ENCODE measurements around the gene NUDT8. TPM values are rescaled to one million over a fixed set of nuclear protein-coding genes. Genes with fewer than 3 reads are reported as not detected.
"Not testable (repeated sequence)": the region's sequence is repeated elsewhere in the genome, so short reads cannot be mapped to it uniquely, and the experiment has no call there.

The NUDT8 gene
- total RNA-seq, 1 donor from 2014 or later, result 31.4 TPM

DNA sequence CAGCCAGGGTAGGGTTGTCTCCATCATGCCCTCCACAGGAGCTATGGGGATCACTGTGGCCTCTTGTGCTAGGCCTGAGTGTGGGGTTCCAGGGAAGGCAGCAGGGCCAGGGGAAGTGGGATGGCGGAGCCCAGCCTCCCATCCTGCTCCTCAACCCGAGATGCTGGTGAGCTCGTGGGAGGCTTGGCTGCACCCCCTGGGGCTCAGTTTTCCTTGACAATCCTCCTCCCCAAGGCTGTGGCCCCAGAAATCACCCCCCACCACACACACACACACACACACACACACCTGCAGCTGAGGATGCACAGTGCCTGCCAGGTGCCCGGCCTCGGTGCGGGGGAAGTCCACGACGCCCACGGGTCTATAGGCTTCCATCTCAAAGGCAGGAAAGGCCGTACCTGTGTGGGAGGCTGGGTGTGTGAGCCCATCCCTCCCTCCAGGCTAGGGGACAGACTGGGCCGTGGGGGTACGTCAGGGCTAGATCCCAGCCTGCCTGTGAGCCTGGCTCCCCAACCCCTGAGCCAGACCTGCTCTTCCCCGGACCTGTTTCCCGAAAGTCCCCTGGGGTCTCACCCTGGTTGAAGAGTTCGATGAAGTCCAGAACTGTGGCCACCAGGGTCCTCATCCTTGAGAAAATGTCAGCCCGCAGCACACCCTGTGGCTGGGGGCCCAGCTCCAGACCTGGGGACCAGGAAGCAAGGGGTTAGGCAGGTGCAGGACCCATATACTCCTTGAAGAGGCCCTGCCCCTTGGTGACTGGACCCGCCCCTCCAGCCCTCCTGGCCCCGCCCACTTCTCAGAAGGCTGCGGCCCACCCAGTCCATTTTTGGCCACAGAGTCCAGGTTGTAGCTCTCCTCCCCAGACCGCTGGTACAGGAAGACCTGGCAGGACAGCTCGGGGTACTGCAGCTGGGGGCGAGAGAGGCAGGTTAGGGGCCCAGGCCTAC, 15.0 kb upstream of the NUDT8 start:
- intact Hi-C loops (cut with DNase I), result no loop called here
- no peak for DNase-seq (ENCODE audit: low spot score)

DNA sequence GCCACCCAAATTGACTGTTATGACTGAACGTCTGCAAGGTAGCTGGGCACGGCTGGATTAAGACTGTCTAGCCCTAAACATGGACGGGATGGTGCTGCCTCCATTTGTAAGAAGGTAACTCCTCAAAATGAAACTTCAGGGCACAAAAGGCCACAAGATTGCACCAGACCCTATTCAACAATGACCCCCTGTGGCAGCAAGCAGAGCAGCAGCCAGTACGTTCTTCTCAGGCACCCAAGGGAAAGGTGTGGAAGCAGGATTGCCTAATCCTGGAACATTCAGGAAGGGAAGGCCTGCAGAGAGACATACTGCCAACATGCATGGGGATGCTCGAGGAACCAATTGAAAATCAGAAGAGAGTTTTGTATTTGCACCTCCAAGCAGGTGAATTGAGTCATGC, 14.3 kb upstream of the NUDT8 start:
- no peak for DNase-seq (ENCODE audit: low spot score)
- intact Hi-C loops (cut with DNase I), result no loop called here

DNA sequence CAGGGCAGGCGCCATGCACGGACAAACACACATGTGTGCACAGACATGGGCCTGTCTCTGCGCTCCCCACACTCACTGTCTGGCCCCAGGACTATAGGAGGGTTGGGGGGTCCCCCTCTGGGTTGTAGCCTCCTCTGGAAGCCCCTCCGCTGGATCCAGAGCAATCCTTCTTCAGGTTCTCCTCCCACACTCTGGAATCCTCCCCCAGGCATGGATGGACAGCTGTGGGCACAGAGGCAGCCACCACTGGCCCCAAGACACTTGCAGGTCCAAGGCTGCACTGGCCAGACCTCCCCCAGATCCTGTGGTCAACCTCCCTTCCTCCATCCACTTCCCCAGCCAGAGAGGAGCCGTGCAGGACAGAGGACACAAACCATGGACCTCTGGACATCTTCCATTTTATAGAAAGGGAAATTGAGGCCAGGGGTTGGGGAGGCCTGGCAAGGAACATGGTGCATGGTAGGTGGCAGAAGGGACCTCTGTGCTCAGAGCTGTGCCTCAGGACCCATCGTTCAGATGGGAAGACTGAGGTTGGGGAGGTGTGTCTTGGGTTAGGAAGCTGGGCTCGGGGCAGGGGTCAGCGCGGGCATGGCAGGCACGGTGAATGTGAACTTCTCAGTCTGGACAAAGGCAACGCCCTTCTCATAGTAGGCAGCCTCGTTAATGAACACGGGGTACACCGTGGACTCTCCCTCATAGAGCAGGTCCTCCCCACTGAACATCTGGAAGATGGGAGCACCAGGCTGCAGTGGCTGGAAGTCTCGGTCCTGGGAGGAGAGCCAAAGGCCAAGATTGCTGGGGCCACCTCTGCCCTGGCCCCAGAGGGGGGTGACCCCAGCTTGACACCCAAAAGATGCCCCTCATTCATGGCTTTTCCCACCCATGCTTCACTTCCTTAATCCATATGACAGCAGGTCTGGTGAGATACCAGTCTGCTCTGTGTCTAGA, 12.7 kb upstream of the NUDT8 start:
- intact Hi-C loops (cut with DNase I), result no loop called here
- DNase-seq (ENCODE audit: low spot score), result no peak

DNA sequence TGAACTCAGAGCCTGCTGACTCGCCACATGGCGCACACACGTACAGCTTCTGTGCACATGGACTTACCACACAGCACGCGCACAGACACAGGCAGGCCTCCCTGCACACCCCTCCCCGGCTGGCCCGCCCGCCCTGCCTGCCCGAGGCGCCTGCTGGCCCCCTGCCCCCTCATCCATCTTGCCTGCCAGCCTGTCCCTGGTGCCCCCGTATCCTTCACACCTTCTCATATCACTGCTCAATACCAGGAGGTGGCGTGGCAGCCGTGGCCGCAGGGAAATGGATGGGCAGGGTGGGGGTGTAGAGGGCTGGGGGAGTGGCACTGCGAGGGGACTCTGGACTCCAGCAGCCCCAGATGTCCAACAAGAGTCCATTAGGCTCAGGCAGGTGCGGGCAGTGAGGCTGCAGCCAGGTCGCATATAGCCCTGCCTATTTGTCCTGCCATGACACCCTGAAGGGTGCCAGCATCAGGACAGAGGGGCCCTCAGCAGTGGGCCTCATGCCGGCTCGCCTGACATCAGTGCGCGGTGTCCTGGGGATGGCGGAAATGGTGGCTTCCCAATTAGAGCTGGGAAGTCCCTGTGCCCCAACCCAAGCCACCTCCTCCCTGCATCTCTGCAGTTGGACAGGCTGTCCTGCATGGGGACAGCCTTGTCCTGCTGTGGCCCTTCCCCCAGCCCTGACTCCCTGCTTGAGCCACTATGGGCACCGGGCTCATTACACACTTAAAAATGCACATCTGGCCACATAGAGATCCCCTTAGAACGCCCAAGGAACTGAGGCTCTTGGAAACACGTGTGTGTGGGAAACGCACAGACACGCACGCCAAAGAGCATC, 11.8 kb upstream of the NUDT8 start:
- no peak for DNase-seq (ENCODE audit: low spot score)
- intact Hi-C loops (cut with DNase I), result no loop called here

DNA sequence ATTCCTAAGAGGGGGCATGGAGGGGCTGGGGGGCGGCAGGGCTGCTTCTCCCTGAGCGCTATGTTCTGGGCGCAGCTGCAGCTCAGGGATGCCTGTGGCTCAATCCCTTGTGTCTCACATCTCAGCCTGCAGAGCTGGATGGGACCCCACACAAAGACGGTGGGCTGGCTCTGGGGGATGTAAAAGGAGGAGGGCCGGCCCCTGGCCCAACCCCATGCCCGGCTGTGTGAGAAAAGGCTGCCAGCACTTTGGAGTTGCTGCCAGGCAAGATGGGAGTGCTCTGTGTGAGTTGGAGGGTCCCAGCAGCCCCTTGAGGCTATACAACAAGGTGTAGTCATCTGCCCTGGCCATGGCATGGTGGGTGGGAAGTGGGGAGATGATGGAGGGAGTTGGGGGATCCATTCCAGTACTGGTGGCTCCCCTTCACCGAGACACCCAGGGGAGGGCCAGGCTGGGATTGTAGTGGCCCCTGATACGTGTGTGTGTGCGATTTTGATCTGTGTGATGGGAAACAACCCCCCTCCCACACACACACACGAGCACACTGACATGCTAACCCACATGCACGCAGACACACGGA, 11.1 kb upstream of the NUDT8 start:
- intact Hi-C loops (cut with DNase I), result no loop called here
- DNase-seq (ENCODE audit: low spot score), result no peak

DNA sequence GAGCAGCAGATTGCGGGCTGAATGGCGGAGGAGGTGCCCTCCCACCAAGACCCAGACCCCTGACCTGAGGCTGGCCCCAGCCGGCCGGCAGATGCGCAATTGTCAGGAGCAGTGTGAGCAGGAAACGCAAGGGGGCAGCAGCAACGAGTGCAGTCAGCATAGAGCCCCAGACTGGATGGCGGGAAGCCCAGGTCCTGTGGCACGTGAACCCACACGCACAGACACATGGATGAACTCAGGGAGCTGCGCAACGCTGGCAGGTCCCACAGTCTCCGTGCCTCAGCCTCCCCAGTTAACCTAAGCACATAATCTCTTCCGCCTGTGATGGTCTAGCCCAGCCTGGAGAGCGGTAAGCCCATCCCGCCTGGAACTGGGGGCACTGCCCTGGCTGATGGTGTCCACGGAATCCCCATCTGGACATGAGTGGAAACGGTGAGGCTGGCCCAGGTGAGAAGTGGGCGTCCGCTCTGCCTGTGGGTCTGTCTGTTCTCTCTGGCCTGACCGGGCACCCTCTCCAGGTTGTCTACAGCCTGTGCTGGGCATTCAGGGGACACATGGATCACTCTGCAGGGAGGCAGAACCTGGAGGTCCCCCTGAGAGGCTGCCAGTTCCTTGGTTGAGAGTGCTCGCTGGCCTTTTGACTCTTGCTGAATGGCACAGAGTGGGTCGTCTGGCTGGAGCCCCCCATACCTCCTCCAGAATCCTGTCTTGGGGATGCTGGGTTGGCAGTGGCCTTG, 10.5 kb upstream of the NUDT8 start:
- no peak for DNase-seq (ENCODE audit: low spot score)
- intact Hi-C loops (cut with DNase I), result no loop called here

DNA sequence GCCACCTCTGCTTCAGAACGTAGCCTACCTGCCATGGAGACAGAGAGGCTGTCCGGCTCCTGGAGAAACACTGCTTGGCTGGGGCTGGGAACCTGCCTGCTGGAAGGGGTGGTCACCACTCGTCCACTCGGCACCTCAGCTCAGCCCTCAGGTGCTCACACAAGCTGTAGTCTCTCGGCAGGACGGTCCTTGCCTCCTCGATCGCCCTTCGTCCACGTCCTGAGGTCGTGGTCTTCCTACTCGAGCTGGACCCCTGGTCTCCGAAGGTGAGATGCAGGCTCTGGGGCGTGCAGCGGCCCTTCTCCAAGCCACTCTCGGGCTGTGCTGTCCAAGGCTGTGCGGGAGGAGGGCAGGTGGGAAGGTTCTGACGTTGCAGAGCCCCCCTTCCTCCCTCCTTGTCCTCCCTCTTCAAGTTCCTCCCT, 9.7 kb upstream of the NUDT8 start, which contains the start of gene TBX10:
Gene TBX10, minus strand, starts transcription at position 326 of the 422 bp plus-strand sequence. Its CDS starts 291 bp downstream, at position 35.
- DNase-seq (ENCODE audit: low spot score), result no peak
- intact Hi-C loops (cut with DNase I), result no loop called here

DNA sequence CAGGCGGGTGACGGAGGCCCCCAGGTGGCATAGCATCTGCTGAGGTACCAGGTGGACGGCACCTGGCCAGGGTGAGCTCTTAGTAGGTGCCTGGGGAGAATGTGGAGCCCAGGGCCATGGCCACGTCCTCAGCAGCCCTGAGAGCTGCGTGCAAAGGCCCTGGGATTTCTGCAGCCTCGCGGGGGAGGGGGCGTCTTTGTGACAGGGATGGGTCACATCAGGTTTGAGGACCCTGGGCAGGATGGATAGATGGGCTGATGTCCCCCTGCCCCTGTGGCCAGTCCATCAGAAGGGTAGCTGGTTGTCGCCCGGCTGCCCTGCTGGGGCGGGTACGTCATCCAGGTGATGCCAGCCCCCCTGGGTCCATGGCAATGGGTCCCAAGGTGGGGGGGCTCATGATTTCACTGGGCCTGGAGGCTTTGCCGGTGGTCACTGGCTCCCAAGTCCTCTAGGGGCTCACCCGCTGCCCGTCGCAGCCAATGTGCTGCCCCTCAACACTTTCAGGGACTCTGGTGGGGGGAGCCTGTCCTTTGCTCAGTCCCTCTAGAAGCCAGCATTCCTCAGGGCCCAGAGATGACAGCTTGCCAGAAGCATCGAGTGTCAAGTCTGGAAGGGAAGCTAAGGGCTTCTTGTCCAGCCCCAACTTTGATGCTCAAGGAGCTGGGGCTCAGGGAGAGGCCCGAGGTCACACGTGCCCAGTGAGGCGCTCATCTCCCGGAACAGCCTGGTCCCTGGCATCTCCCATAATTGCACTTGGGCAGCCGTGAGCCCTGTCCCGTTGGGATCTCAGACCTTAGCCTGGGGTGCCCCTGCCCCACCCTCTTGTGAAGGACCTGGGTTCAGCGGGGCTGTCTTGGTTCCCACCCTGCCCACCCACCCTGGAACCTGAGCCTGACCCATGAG, 9.0 kb upstream of the NUDT8 start:
- no peak for DNase-seq (ENCODE audit: low spot score)
- intact Hi-C loops (cut with DNase I), result no loop called here

DNA sequence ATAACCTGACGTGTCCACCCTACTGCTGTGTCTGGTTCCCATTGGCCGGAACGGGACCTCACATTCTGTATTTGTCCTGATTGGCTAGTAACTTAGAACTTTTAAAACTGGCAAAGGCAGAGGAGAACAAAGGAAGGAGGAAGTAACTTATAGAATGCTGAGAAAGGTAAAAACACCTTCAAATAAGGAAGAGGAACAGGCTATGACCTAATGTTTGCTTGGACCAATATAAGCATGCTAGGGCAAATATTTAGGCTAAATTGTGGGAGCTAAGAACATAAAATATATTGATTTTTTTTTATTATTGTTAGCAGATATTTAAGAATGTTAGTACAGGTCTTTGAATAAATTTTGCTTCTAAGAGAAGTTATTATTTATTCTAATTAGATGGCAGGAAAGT, 7.7 kb upstream of the NUDT8 start:
- DNase-seq (ENCODE audit: low spot score); intact Hi-C loops (cut with DNase I): not testable (repeated sequence)

DNA sequence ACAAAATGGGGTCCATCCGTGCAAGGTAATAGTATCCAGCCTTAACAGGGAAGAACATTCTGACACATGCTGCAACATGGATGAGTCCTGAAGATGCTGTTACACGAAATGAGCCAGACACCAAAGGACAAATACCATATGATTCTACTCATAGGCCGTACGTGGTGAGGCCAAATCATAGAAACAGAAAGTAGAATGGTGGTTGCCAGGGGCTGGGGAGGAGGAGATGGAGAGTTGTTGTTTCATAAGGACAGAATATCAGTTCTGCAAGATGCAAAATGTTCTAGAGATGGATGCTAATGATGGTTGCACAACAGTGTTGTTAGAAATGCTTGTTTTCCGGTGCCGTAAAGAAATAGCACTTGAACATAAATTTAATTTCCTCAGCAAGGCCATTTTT, 7.2 kb upstream of the NUDT8 start:
- intact Hi-C loops (cut with DNase I), result no loop called here
- DNase-seq (ENCODE audit: low spot score), result no peak

DNA sequence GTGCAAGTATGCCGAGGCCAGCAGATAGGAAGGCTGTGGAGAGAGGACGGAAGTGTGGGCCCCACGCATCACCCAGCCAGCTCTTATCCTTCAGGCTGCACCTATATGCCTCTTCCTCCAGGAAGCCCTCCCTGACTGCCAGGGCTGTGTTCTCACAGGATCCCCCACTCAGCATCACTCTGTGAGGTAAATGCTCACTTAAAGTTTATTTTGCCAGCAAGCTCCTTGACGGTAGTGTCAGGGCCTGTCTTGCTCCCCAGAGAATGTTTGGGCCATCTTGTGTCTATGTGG, 5.4 kb upstream of the NUDT8 start:
- no peak for DNase-seq (ENCODE audit: low spot score)
- intact Hi-C loops (cut with DNase I), result no loop called here

DNA sequence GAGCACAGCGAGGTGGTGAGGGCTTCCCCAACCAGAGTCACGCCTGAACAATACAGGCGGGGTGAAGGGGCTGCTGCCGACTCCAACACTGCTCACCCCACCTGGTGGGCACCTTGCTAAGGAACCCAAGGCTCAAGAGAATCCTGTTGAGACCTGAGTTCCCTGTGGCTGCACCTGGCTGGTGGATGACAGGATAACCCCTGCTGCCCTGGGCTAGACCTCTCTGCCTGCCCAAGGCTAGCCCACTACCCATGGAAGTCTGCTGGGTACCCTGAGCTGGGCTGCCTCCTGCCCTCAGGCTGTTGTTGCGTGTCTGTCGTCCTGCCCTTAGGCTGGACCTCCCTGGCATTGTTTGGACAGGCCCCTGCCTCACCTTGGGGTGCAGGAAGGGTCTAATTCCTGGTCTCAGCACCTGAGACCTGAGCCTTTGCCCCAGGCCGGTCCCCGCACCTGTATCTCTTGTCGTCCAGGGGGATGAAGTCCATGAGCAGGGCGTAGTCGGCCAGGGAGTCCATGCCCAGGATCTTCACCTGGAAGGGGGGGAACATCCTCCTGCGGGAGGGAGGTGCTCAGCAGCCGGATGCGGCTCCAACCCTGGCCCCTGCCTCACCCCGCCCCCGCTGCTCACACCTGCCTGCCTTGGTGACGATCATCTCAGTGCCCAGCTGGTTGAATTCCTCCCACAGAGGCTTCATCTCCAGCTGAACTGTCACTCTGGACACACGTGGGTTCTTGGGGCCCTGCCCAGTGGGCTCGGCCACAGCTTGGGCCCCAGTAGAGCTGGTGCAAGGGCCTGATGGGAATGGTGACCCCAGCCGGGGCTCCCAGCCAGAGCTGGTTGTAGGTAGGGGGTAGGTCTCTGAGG, 4.9 kb upstream of the NUDT8 start:
- DNase-seq (ENCODE audit: low spot score), result no peak
- intact Hi-C loops (cut with DNase I), result no loop called here

DNA sequence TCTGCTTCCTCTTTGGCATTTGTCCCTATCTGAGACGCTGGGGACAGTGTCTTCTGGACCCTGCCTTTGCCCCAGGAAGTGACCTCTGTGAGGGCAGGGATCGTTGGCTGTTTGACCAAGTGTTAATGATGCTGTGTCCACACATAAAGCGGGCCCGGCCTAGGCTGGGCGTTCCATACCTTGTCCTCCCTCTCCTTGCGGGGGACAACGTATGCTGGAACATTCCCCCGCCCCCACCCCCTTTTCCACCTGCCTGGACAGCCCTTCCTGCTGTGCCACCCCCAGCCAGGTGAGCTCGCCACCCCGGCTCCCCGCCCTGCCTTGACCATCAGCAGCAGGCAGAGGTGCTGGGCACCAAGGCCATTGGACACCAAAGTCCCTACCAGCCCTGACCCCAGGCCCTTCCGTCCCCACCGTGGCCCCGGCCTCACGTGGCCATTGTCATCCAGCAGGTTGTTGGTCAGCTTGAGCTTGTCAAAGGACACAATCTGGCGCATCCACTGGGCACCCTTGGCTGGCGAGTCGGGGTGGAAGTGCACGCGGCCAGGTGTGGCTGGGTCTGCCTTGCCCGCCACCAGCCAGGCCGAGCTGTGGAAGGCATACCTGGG, 4.1 kb upstream of the NUDT8 start:
- no peak for DNase-seq (ENCODE audit: low spot score)
- intact Hi-C loops (cut with DNase I), result no loop called here

DNA sequence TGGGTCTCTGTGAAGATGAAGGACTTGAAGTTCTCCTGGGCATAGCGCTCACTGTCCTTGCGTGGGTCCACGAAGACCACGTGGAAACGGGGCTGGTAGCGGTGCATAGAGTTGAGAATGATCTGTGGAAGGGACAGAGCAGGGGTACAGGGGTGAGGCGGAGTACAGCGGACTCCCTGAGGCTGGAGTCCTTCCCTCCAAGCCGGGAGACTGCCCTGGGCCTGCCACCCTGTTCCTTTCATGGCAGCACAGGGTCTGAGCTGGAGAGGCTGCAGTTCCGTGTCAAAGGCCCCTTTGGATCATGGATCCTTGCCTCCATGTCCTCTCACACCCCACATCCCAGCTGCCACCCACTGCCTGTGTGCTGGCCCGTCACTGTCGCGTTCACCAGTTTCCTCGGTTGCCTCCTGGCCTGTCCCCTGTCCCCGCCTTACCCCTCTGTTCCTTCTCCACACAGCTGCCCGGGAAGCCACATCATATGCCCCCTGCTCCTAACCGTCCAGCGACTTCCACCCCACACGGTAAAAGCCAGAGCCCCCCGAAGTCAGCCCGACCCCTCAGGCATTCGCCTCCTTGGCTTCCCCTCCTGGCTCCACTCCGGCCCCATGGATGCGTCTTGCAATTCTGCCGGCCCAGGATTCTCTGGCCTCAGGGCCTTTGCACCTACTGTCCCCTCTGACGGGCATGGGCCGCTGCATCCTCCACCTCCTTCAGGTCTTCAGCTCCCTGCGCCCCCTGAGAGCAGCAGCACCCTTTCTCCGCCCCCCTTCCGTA, 3.4 kb upstream of the NUDT8 start:
- DNase-seq (ENCODE audit: low spot score), result no peak
- intact Hi-C loops (cut with DNase I), result no loop called here

DNA sequence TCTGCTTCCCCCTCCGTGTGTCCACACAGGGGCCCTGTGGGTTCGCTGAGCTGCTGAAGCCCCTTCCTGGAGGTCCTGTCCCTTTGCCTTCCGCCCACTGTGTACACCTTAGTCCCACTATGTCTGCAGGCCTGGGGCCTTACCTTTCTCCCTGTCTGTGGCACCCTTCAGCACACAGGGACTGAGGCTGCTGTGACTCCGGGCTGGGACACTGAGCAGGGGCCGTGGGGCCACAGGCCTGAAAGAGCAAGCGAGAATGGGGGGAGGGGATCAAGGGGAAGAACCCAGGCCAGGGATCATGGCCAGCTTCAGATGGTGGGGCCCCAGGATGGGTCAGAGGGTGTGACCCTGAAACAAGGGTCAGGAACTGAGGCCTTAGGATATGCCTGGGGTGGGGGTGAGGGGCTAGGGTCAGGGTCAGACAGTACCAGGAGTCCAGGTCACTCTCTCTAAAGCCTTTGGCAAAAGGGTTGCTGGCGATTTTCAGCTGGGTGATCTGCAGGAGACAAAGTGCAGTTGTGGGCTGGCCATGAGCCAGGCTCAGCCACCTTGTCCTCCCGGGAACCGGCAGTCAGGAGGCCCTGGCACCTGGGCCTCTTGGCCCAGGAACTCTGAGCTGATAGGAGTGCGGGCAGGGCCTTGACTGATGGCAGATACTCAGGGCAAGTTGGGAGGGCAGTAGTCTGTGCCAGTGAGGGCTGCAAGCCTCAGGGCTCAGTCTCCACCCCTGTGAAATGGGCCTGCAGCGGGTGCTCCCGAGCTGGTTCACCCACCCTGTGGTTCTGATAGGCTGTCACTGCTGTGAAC, 2.6 kb upstream of the NUDT8 start:
- intact Hi-C loops (cut with DNase I), result no loop called here
- no peak for DNase-seq (ENCODE audit: low spot score)
